ENCODE data around the gene IGSF1.

DNA sequence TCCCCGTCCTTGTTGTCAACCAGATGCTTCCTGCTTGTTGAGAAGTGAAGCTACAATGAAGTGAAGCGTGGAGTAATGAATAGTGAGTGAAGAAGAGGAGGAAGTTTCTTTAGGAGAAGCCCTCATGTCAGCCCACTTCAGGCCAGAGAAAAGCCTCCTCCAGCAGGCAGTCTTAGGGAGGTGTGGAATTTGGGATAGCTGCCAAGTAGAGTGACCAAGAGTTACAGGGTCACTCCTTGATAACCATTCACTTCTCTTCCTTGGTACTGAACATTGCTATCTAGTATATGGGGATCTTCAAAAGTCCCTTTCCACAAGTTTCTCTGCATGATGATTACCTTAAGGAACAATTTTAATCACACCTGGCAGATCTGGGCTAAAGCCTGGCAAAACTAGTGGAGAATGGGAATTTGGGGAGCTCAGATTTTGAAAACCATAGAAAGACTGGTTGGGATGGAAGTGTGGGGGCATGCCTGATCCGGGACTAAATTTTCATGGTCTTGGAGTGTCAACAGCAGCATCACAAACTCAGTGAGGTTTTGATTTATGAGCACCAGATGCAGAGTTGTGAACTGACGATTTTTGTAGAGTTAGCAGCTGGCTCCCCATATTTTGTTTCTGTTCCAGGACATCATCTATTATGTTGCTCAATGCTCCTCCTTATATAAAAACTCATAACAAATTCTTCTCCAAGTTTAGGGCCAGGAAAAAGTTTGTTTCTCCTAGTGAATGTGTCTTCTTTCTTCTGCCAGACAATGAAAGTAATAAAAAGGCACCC, 53.1 kb downstream of the IGSF1 start:
- TF ChIP-seq CTCF (IDR thresholded peaks at IDR 0.05; ENCODE audit: low read depth, low read length, poor library complexity, severe bottlenecking) (no peak), EZH2phosphoT487 (IDR thresholded peaks at IDR 0.05; ENCODE audit: borderline replicate concordance, low read length) (no peak)

All from DOHH2 (cell line).